NB4 (cell line): ENCODE data around the gene SP6.
A peak's percentile ranks its signal among the peaks of the same experiment; 100 is the strongest.

Source experiments
- DNase-seq: peaks from one replicate; pipeline ENCODE4 v3.0.0; 2010; ENCODE audit warnings: low read depth
- H3K4me3 ChIP-seq: one replicate; pipeline ENCODE4 v1.5.1; 2011; ENCODE audit warnings: mild to moderate bottlenecking, low read depth, low read length, moderate library complexity
- MYC ChIP-seq: IDR thresholded peaks from 2 replicates; pipeline ENCODE4 v1.6.1; 2011; ENCODE audit warnings: low read depth, low read length
- POLR2A ChIP-seq: IDR thresholded peaks from 2 replicates; pipeline ENCODE4 v1.6.1; 2011; ENCODE audit warnings: mild to moderate bottlenecking; ENCODE audit not compliant: insufficient read length; ENCODE audit errors: extremely low read depth
- TF ChIP-seq, protein P1 (sequence below): IDR thresholded peaks from 2 replicates; pipeline ENCODE4 v1.6.1; 2011; ENCODE audit warnings: low read depth, low read length
- TF ChIP-seq, protein P2 (sequence below): IDR thresholded peaks from one replicate; pipeline ENCODE4 v1.5.1; 2012; ENCODE audit warnings: low read depth, low read length

The SP6 gene

DNA sequence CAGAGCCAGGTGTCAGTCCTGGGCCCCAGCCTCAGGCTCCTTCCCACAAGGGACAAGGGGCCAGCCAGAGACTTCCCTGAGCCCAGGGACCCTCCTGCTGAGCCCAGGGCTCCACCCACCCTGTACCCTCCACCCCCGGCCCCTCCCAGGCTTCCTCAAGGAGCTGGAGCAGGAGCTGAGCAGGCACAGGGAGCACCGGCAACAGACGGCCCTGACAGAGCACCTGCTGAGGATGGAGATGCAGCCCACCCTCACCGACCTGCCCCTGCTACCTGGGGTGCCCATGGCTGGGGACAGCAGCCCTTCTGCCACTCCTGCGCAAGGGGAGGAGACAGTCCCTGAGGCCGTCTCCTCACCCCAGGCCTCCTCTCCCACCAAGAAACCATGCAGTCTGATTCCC is 14.4 kb downstream of the SP6 start:
- no peak for DNase-seq
- no peak overlapping the region for H3K4me3 ChIP-seq
- TF ChIP-seq MYC (no peak), POLR2A (no peak)
- TF ChIP-seq, protein P1, sequence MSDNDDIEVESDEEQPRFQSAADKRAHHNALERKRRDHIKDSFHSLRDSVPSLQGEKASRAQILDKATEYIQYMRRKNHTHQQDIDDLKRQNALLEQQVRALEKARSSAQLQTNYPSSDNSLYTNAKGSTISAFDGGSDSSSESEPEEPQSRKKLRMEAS, result no peak
- TF ChIP-seq, protein P2, sequence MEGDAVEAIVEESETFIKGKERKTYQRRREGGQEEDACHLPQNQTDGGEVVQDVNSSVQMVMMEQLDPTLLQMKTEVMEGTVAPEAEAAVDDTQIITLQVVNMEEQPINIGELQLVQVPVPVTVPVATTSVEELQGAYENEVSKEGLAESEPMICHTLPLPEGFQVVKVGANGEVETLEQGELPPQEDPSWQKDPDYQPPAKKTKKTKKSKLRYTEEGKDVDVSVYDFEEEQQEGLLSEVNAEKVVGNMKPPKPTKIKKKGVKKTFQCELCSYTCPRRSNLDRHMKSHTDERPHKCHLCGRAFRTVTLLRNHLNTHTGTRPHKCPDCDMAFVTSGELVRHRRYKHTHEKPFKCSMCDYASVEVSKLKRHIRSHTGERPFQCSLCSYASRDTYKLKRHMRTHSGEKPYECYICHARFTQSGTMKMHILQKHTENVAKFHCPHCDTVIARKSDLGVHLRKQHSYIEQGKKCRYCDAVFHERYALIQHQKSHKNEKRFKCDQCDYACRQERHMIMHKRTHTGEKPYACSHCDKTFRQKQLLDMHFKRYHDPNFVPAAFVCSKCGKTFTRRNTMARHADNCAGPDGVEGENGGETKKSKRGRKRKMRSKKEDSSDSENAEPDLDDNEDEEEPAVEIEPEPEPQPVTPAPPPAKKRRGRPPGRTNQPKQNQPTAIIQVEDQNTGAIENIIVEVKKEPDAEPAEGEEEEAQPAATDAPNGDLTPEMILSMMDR, result no peak

DNA sequence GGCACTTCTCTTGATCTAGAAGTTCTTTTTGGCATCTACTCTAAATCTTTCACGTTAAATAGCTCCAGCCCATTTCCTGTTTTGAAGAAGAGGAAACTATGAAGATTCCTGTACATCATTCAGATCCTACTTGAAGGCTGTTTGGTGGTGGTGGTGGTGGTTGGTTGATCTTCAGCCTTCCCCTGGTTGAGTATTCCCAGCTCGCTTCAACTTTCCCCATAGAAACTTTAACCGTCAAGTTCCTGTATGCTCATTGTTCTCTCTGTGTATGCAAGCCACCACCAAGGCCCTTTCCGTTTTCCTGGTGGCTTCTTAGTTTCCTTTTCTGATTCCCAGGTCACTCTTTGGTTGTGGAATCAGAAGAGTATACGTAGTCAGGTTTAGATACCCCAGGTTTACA is 16.2 kb downstream of the SP6 start:
- TF ChIP-seq POLR2A, result no peak
- no peak for TF ChIP-seq MYC
- TF ChIP-seq, protein P1, result no peak
- TF ChIP-seq, protein P2, result no peak
- DNase-seq, result no peak
- H3K4me3 ChIP-seq, result no peak overlapping the region

DNA sequence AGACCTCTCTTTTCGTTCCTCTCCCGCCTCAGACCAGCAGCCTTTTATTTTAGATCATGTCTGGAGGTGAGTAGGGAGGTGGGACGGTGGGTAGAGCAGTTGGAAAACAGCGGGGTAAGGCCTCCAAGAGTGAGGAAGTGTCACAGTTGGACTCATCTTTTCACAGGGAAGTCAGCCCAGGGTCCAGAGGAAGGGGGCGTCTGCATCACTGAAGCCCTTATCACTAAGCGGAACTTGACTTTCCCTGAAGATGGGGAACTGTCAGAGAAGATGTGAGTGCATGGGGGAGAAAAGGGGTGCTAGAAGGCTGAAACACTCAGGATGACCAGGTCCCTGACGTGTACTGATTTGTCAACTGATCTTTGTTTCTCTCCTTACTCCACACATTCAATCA is 19.0 kb downstream of the SP6 start:
- TF ChIP-seq POLR2A, result no peak
- TF ChIP-seq, protein P1, result no peak
- no peak for TF ChIP-seq MYC
- TF ChIP-seq, protein P2, result no peak
- H3K4me3 ChIP-seq, result peak overlapping the region; percentile 99
- DNase-seq, result peak; percentile 32

DNA sequence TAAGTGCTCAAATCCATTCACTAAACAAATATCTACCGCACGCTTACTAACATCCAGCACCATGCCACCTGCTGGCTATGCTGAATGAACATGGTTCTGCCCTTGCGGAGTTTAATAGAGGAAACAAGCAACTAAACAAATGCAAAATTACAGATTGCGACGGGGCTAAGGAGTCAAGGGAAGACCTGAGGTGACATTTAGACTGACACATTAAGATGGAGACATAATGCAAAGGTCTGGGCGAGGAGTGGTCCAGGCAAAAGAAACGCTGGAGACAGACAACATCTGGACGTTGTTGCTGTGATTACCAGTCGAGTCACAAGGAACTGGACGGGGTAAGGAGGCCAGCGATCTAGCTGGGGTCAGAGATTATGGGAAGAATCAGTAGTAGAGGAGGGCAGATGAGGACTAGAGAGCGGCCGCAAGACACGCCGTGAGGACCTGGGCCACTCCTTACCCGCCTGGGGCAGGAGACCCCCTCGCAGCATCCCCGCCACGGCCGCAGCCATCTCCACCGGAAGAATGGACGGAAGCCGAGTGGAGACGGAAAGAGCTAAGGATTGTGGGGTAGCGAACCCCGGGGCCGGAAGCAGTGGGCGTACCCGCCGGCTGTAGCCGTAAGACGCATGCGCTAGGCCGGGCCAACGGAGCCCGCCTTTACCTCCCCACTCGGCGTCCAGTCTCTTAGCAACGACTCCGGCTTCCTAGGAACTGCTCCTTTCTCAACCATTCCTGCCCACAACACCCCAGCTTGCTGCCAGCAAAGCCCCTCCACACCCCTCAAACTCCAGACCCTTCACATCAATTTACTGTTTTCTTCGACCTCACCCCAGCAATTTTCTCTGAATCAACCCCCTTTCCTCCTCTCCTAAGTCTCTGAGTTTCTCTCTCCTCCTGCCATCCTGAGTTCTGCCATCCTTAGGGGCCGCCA is 19.7 kb downstream of the SP6 start, which contains the start of the genes LRRC46 and MRPL10:
LRRC46 (plus strand) TSS at position 668 of the 931 bp plus-strand sequence. CDS start 320 bp downstream, outside the sequence.
MRPL10 (minus strand) TSS at position 539 of the 931 bp plus-strand sequence; CDS start at position 509, 30 bp downstream.
- TF ChIP-seq POLR2A (peak; percentile 95), MYC (peak; percentile 74)
- TF ChIP-seq, protein P1, result peak; percentile 55
- TF ChIP-seq, protein P2, result peak; percentile 39
- H3K4me3 ChIP-seq, result peak within 1 kb of the TSS; percentile 99
- DNase-seq, result peak; percentile 91

DNA sequence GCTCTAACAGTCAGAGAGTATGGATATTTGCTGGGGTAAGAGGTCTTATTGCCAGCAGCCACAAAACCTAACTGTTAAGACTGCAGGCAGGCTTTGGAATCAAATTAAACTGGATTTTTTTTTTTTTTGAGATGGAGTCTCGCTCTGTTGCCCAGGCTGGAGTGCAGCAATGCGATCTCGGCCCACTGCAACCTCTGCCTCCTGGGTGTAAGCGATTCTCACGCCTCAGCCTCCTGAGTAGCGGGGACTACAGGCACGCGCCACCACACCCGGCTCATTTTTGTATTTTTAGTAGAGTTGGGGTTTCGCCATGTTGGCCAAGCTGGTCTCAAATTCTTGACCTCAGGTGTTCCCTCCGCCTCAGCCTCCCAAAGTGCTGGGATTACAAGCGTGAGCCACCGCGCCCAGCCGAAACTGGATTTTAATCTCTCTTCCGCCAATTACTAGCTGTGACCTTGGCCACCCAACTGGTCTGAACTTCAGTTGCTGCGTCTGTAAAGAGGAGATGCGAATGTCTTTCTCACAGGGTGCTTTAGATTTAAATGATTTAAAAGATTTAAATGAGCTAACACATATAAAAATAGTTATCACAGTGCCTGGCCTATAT is 20.5 kb downstream of the SP6 start:
- peak overlapping the region; percentile 99 for H3K4me3 ChIP-seq
- DNase-seq, result no peak
- TF ChIP-seq, protein P2, result no peak
- TF ChIP-seq, protein P1, result no peak
- TF ChIP-seq MYC, result no peak
- no peak for TF ChIP-seq POLR2A
